Measurements from ENCODE around the gene HSPB6.

HSPB6 gene

GRCh38 chr19:35721374-35721773, 35.5 kb downstream of the HSPB6 start:
- H3K4me1 ChIP-seq (ENCODE audit: control insufficient read depth, low read length), result peaks cover 12% of the 10 kb centered on the region
- no peak overlapping the region for H3K27ac ChIP-seq (ENCODE audit: low read depth, low read length)
- no peak overlapping the region for H3K4me2 ChIP-seq (ENCODE audit: low read length)
- H3K9me2 ChIP-seq (replicated peaks; ENCODE audit: control insufficient read depth, low read length), result no peaks in the 10 kb centered on the region
- peaks cover 39% of the 10 kb centered on the region for H3K79me2 ChIP-seq (ENCODE audit: control insufficient read depth, low read length)
- H3K27me3 ChIP-seq (ENCODE audit: control insufficient read depth, low read length), result no peaks in the 10 kb centered on the region
- H3F3A ChIP-seq (ENCODE audit: control insufficient read depth, insufficient read depth), result no peaks in the 10 kb centered on the region
- TF ChIP-seq CTCF (IDR thresholded peaks at IDR 0.05; ENCODE audit: low read depth, low read length, poor library complexity, severe bottlenecking) (no peak), EZH2phosphoT487 (IDR thresholded peaks at IDR 0.05; ENCODE audit: borderline replicate concordance, low read length) (no peak)
- peaks cover 10% of the 10 kb centered on the region; the same call in 1 of the 2 replicates for H4K20me1 ChIP-seq (ENCODE audit: control insufficient read depth, insufficient read depth, low read depth, low read length)
- H3K36me3 ChIP-seq (ENCODE audit: control insufficient read depth, low read length), result peaks cover 64% of the 10 kb centered on the region
- no peak overlapping the region for H3K4me3 ChIP-seq (ENCODE audit: low read length)
- H3K9me3 ChIP-seq (ENCODE audit: control insufficient read depth, insufficient read depth, low read length), result no peaks in the 10 kb centered on the region

DNA sequence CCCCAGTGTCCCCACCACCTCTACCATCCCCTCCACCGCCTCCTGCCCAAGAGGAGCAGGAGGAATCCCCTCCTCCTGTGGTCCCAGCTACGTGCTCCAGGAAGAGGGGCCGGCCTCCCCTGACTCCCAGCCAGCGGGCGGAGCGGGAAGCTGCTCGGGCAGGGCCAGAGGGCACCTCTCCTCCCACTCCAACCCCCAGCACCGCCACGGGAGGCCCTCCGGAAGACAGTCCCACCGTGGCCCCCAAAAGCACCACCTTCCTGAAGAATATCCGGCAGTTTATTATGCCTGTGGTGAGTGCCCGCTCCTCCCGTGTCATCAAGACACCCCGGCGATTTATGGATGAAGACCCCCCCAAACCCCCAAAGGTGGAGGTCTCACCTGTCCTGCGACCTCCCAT, 36.2 kb downstream of the HSPB6 start:
- H3F3A ChIP-seq (ENCODE audit: control insufficient read depth, insufficient read depth), result no peaks in the 10 kb centered on the region
- H3K4me2 ChIP-seq (ENCODE audit: low read length), result no peak overlapping the region
- H3K36me3 ChIP-seq (ENCODE audit: control insufficient read depth, low read length), result peaks cover 57% of the 10 kb centered on the region
- no peaks in the 10 kb centered on the region for H3K27me3 ChIP-seq (ENCODE audit: control insufficient read depth, low read length)
- TF ChIP-seq EZH2phosphoT487 (IDR thresholded peaks at IDR 0.05; ENCODE audit: borderline replicate concordance, low read length) (no peak), CTCF (IDR thresholded peaks at IDR 0.05; ENCODE audit: low read depth, low read length, poor library complexity, severe bottlenecking) (no peak)
- H3K9me3 ChIP-seq (ENCODE audit: control insufficient read depth, insufficient read depth, low read length), result no peaks in the 10 kb centered on the region
- peaks cover 43% of the 10 kb centered on the region for H3K79me2 ChIP-seq (ENCODE audit: control insufficient read depth, low read length)
- no peaks in the 10 kb centered on the region for H3K9me2 ChIP-seq (replicated peaks; ENCODE audit: control insufficient read depth, low read length)
- H3K4me1 ChIP-seq (ENCODE audit: control insufficient read depth, low read length), result peaks cover 20% of the 10 kb centered on the region
- no peak overlapping the region for H3K4me3 ChIP-seq (ENCODE audit: low read length)
- H4K20me1 ChIP-seq (ENCODE audit: control insufficient read depth, insufficient read depth, low read depth, low read length), result peaks cover 10% of the 10 kb centered on the region; the same call in 1 of the 2 replicates
- no peak overlapping the region for H3K27ac ChIP-seq (ENCODE audit: low read depth, low read length)

- H3K4me3 ChIP-seq (ENCODE audit: low read length), result no peak overlapping the region
- no peaks in the 10 kb centered on the region for H3K27me3 ChIP-seq (ENCODE audit: control insufficient read depth, low read length)
- TF ChIP-seq CTCF (IDR thresholded peaks at IDR 0.05; ENCODE audit: low read depth, low read length, poor library complexity, severe bottlenecking) (no peak), EZH2phosphoT487 (IDR thresholded peaks at IDR 0.05; ENCODE audit: borderline replicate concordance, low read length) (no peak)
- no peak overlapping the region for H3K4me2 ChIP-seq (ENCODE audit: low read length)
- no peaks in the 10 kb centered on the region for H3K9me3 ChIP-seq (ENCODE audit: control insufficient read depth, insufficient read depth, low read length)
- peaks cover 10% of the 10 kb centered on the region; the same call in 1 of the 2 replicates for H4K20me1 ChIP-seq (ENCODE audit: control insufficient read depth, insufficient read depth, low read depth, low read length)
- peaks cover 24% of the 10 kb centered on the region for H3K4me1 ChIP-seq (ENCODE audit: control insufficient read depth, low read length)
- peaks cover 52% of the 10 kb centered on the region for H3K36me3 ChIP-seq (ENCODE audit: control insufficient read depth, low read length)
- H3F3A ChIP-seq (ENCODE audit: control insufficient read depth, insufficient read depth), result no peaks in the 10 kb centered on the region
- H3K27ac ChIP-seq (ENCODE audit: low read depth, low read length), result no peak overlapping the region
- H3K79me2 ChIP-seq (ENCODE audit: control insufficient read depth, low read length), result peaks cover 43% of the 10 kb centered on the region
- H3K9me2 ChIP-seq (replicated peaks; ENCODE audit: control insufficient read depth, low read length), result no peaks in the 10 kb centered on the region
Observed at GRCh38 chr19:35720163-35720524, 36.7 kb downstream of the HSPB6 start.

Data from DOHH2 (cell line).